ENCODE results near the gene NDUFS8.

- TF ChIP-seq ELF1 (CRISPR knock-in tag; IDR thresholded peaks at IDR 0.05) (no peak), ATF1 (CRISPR knock-in tag; IDR thresholded peaks at IDR 0.05) (no peak), YEATS2 (CRISPR knock-in tag; IDR thresholded peaks at IDR 0.05; ENCODE audit: borderline replicate concordance) (no peak), RAD21 (CRISPR knock-in tag; IDR thresholded peaks at IDR 0.05) (no peak), SUZ12 (IDR thresholded peaks at IDR 0.05; ENCODE audit: low read depth, low read length) (no peak), LCORL (IDR thresholded peaks at IDR 0.05) (no peak), LCORL (CRISPR knock-in tag; IDR thresholded peaks at IDR 0.05) (no peak), CHD2 (IDR thresholded peaks at IDR 0.05; ENCODE audit: low read depth, low read length) (no peak), ZBTB49 (CRISPR knock-in tag; IDR thresholded peaks at IDR 0.05; ENCODE audit: borderline replicate concordance) (no peak), CTCF (CRISPR knock-in tag; IDR thresholded peaks at IDR 0.05) (no peak)
These were observed 15.0 kb upstream of the NDUFS8 start for GRCh38 chr11:68015467-68015866.
